Small intestine (tissue), 7 donors: ENCODE measurements around the gene UBA1. TPM values are rescaled to one million over a fixed set of nuclear protein-coding genes. Genes with fewer than 3 reads are reported as not detected.

Source experiments
- DNase-seq, 2 donors: peaks; one replicate each; pipeline versions ENCODE4 v3.0.0 to v3.0.0-alpha.2; 2013
- FAIRE-seq: peaks from 2 replicates; lab custom pipeline; 2012; peaks lifted over from hg19 to GRCh38; lab: Jason Lieb, UNC
- H3K27ac ChIP-seq, 3 donors: one replicate each; pipeline ENCODE4 v1.5.1; 2013; ENCODE audit warnings: low read length in 2 of 3, mild to moderate bottlenecking in 2 of 3, control low read depth in 1 of 3, inconsistent platforms in 1 of 3, low read depth in 1 of 3, moderate library complexity in 1 of 3
- H3K27me3 ChIP-seq, 3 donors: one replicate each; pipeline ENCODE4 v1.6.1; 2013; ENCODE audit warnings: low read length in 3 of 3, inconsistent platforms in 1 of 3; ENCODE audit not compliant: control insufficient read depth in 3 of 3, insufficient read depth in 3 of 3
- H3K36me3 ChIP-seq, 3 donors: one replicate each; pipeline ENCODE4 v1.6.1; 2013; ENCODE audit warnings: low read length in 3 of 3, inconsistent platforms in 1 of 3, low read depth in 1 of 3, mild to moderate bottlenecking in 1 of 3, moderate library complexity in 1 of 3; ENCODE audit not compliant: control insufficient read depth in 3 of 3, insufficient read depth in 2 of 3
- H3K4me1 ChIP-seq, 3 donors: one replicate each; pipeline ENCODE4 v1.6.1; 2013; ENCODE audit warnings: low read length in 2 of 3, inconsistent platforms in 1 of 3, low read depth in 1 of 3, mild to moderate bottlenecking in 1 of 3, moderate library complexity in 1 of 3; ENCODE audit not compliant: control insufficient read depth in 3 of 3, insufficient read depth in 2 of 3
- H3K4me3 ChIP-seq, 3 donors: one replicate each; pipeline ENCODE4 v1.5.1; 2013; ENCODE audit warnings: low read length in 3 of 3, control low read depth in 1 of 3, inconsistent platforms in 1 of 3, low read depth in 1 of 3, mild to moderate bottlenecking in 1 of 3, moderate library complexity in 1 of 3
- H3K9me3 ChIP-seq, 2 donors: one replicate each; pipeline ENCODE4 v1.6.1; 2013; ENCODE audit warnings: low read depth in 1 of 2, low read length in 1 of 2; ENCODE audit not compliant: control insufficient read depth in 2 of 2, insufficient read depth in 1 of 2
- WGBS, 3 donors: extraction: QIAGEN DNeasy Blood & Tissue Kit; methylation state at CpG; one replicate each; pipeline ENCODE4 v1.1.7; 2013; 5-methylcytosine and 5-hydroxymethylcytosine counted together
- polyA plus RNA-seq, 4 donors: library from polyadenylated mRNA; stranded (reverse) in 3 of 4; unstranded in 1 of 4; fragments of 200-250 nt in 3 of 4; fragments of 120-200 nt in 1 of 4; gene quantifications; one replicate each; pipeline versions ENCODE4 v1.2.1 to v1.2.3, GENCODE V29; 2013
- donor health status: healthy with polysubstance abuse.
- donor health status: control.
- donor health status: control.
- donor health status: Bipolar disorder and iron deficiency.
- donor health status: healthy.

UBA1 gene
- polyA plus RNA-seq, 4 donors = 90.5 to 148 (median 98.3) TPM

GRCh38 chrX:47189906-47190305 lies 3.7 kb upstream of the UBA1 start:
- H3K9me3 ChIP-seq = no peaks in the 10 kb centered on the region
- WGBS, 3 donors = 73 to 81% (median 76%) methylated on average over 19 of the region's 19 CpGs
- peaks cover 0 to 26% (median 8%) of the 10 kb centered on the region in 3 donors for H3K36me3 ChIP-seq
- DNase-seq (no peak), FAIRE-seq (no peak)
- H3K27me3 ChIP-seq = no peaks in the 10 kb centered on the region
- no peak overlapping the region for H3K27ac ChIP-seq
- no peak overlapping the region for H3K4me3 ChIP-seq
- peaks cover 0 to 4% (median 0%) of the 10 kb centered on the region in 3 donors for H3K4me1 ChIP-seq

DNA sequence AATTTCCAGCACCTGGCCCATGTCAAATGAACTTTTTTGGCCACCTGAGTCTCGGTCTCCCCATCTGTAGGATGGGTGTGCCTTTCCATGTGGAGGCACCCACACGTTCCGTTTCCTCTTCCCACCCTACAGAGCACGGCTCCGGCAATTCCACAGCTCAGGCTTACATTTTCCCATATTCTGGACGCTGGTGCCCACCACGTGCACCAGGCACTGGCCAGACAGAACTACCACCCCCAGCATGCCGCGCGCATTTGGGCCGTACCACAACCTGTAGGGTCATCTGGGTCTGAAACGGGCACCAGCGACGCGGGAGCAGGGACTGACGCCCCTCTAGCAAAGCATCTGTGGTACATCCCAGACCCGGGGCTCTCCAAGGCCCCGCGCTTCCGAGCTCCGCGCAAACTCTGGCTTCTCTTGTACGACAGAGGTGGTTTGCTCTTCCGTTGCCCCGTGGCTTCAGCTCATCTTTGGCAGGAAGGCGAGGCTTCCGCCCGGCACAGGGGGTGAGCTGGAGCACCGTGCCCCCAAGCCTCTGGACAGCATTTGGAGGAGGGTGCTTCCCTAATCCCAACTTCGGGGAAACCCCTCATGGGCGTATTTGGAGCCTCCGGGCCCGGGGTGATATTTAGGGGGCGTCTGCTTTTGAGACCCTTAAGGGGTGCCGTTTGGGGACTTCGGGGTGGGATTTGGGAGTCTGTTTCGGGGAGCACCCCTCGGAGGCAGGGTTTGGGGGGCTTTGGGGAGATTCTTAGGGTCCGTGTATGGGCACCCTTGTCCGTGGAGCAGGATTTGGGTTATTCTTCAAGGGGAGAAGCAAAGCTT lies 3.0 kb upstream of the UBA1 start:
- peak overlapping the region; percentile 19 to 60 (median 44) for H3K4me3 ChIP-seq
- peaks cover 0 to 21% (median 5%) of the 10 kb centered on the region in 3 donors for H3K36me3 ChIP-seq
- 3 to 28% (median 8%) methylated on average over 36 to 40 of the region's 40 CpGs for WGBS, 3 donors
- H3K4me1 ChIP-seq = peaks cover 0 to 7% (median 0%) of the 10 kb centered on the region in 3 donors
- peak; percentile 84 to 88 for DNase-seq
- no peak for FAIRE-seq
- H3K27ac ChIP-seq = peak overlapping the region in 1 of 3 donors; percentile 85
- no peaks in the 10 kb centered on the region for H3K9me3 ChIP-seq
- no peaks in the 10 kb centered on the region for H3K27me3 ChIP-seq

GRCh38 chrX:47191331-47191730 lies 2.3 kb upstream of the UBA1 start:
- FAIRE-seq = no peak
- Histone ChIP-seq H3K9me3 (no peaks in the 10 kb centered on the region), H3K4me3 (peak overlapping the region; percentile 19 to 60 (median 44)), H3K27ac (peak overlapping the region in 1 of 3 donors; percentile 85), H3K36me3 (peaks cover 0 to 22% (median 1%) of the 10 kb centered on the region in 3 donors), H3K27me3 (no peaks in the 10 kb centered on the region), H3K4me1 (peaks cover 0 to 13% (median 5%) of the 10 kb centered on the region in 3 donors)
- peak; percentile 36 to 38 for DNase-seq
- WGBS, 3 donors = 5 to 29% (median 8%) methylated on average over 25 to 26 of the region's 26 CpGs

DNA sequence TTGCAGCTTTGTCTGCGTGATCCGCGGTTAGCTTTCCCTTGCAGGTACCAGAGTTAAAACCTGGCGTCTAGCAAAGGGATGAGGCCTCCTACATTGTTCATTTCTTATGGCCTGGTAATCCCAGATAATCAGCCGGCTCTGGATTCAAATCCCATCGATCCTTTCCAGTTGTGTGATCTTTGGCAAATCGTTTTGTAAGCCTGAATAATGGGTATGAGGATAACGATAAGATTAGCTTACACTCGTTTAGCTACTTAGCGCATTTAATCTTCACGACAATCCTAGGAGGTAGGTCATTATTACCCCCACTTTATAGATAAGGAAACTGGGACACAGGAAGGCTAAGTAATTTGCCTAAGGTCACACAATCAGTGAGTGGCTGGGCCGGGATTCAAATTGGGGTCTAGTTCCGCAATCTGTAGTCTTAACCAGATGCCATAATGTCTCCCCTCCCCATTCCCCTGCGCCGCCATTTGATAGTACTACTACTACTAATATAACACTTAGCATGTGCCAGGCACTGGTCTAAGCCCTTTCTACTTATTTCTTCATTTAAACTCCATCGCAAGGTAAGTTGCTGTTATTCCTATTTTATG lies 1.7 kb upstream of the UBA1 start:
- Histone ChIP-seq H3K4me3 (peak overlapping the region in 1 of 3 donors; percentile 60), H3K9me3 (no peaks in the 10 kb centered on the region), H3K4me1 (peaks cover 0 to 15% (median 5%) of the 10 kb centered on the region in 3 donors), H3K27me3 (no peaks in the 10 kb centered on the region), H3K27ac (peak overlapping the region in 1 of 3 donors; percentile 85), H3K36me3 (peaks cover 0 to 18% (median 0%) of the 10 kb centered on the region in 3 donors)
- WGBS, 3 donors = 38 to 49% (median 45%) methylated on average over 16 of the region's 16 CpGs
- FAIRE-seq (no peak), DNase-seq (no peak)

GRCh38 chrX:47194194-47194787 lies 662 bp downstream of the UBA1 start:
- 4 to 14% (median 11%) methylated on average over 14 of the region's 14 CpGs for WGBS, 3 donors
- Histone ChIP-seq H3K4me3 (peak overlapping the region; percentile 77 to 97 (median 91)), H3K36me3 (peaks cover 0 to 31% (median 8%) of the 10 kb centered on the region in 3 donors), H3K27me3 (no peaks in the 10 kb centered on the region), H3K4me1 (peaks cover 0 to 30% (median 5%) of the 10 kb centered on the region in 3 donors), H3K27ac (peak overlapping the region; percentile 85 to 97 (median 93)), H3K9me3 (no peaks in the 10 kb centered on the region)
- FAIRE-seq = no peak
- peak in 1 of 2 donors; percentile 42 for DNase-seq

GRCh38 chrX:47196098-47196497 lies 2.5 kb downstream of the UBA1 start:
- FAIRE-seq (no peak), DNase-seq (no peak)
- 39 to 56% (median 44%) methylated on average over 3 of the region's 3 CpGs for WGBS, 3 donors
- H3K27ac ChIP-seq = no peak overlapping the region
- no peak overlapping the region for H3K4me3 ChIP-seq
- H3K27me3 ChIP-seq = no peaks in the 10 kb centered on the region
- H3K4me1 ChIP-seq = peaks cover 0 to 40% (median 5%) of the 10 kb centered on the region in 3 donors
- H3K36me3 ChIP-seq = peaks cover 4 to 48% (median 19%) of the 10 kb centered on the region in 3 donors
- H3K9me3 ChIP-seq = no peaks in the 10 kb centered on the region

DNA sequence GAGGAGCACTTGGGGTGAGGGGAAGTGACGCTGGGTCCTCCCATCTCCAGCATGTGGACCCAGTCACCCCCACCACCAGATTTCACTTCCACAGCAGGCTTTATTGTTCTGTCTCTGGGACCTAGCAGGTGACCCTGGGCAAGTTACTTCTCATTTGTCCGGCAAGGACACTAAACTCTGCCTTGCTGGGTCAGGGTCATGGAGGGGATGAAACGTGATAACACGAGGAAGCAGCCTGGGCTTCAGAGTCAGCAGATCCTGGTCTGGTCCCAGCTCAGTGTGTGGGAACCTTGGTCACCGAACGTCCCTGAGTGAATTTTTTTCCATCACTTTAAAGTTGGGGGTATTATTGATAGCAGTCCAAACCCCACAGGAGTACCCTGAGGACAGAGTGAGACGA lies 3.9 kb downstream of the UBA1 start:
- WGBS, 3 donors = 48 to 77% (median 57%) methylated on average over 7 of the region's 7 CpGs
- Histone ChIP-seq H3K27me3 (no peaks in the 10 kb centered on the region), H3K4me1 (peaks cover 0 to 49% (median 5%) of the 10 kb centered on the region in 3 donors), H3K36me3 (peaks cover 7 to 62% (median 32%) of the 10 kb centered on the region in 3 donors), H3K4me3 (no peak overlapping the region), H3K27ac (no peak overlapping the region), H3K9me3 (no peaks in the 10 kb centered on the region)
- no peak for DNase-seq
- FAIRE-seq = no peak

DNA sequence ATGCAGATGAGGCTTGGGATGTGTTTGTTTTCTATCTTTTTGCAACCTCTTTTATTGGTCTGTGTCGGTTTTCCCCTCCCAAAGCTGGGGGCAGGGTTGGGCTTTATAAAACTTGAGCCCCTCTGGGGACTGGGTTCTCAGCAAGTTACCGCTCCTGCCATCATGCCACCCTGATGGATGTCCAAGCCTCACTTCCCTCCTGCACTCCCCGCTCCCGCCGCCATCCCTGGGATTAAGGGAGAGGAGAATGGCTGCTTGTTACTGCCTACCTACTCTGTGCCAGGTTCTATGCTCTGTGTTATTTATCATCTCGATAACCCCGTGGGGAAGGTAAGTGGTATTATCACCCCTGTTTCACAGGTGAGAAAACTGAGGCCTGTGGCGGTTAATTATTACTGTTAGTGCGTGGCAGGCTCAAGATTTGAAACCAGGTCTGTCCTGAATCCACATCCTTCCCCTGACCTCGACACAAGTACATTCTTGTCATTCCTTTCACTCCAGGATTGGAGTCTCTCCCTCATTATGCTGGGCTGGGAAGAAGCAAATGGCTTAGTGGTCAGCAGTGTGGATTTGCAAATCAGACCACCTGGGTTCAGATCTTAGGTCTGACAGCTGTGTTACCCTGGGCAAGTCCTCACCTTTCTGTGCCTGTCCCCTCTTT lies 4.5 kb downstream of the UBA1 start:
- WGBS, 3 donors = 78 to 87% (median 85%) methylated on average over 7 to 10 of the region's 10 CpGs
- no peak for FAIRE-seq
- DNase-seq = no peak
- Histone ChIP-seq H3K4me1 (peaks cover 0 to 49% (median 5%) of the 10 kb centered on the region in 3 donors), H3K4me3 (no peak overlapping the region), H3K36me3 (peaks cover 9 to 68% (median 37%) of the 10 kb centered on the region in 3 donors), H3K27ac (no peak overlapping the region), H3K9me3 (no peaks in the 10 kb centered on the region), H3K27me3 (no peaks in the 10 kb centered on the region)
